Heart right ventricle (tissue), 16 donors: ENCODE results near the gene CBX6. TPM values are rescaled to one million over a fixed set of nuclear protein-coding genes. Genes with fewer than 3 reads are reported as not detected.

Source experiments
- ATAC-seq, 8 donors: fragments of 200-7000 bp; cut with Tn5 transposase; one replicate each; pipeline ENCODE4 v1.9.1; 2020; ENCODE audit warnings: mild to moderate bottlenecking in 8 of 8, moderate library complexity in 8 of 8, moderate number of reproducible peaks in 1 of 8
- DNase-seq, 2 donors: peaks; one replicate each; pipeline ENCODE4 v3.0.0-alpha.2; 2020
- H3K27ac ChIP-seq, 10 donors: fragments of 200-600 bp; sonication (generic) in 2 of 10; one replicate each; pipeline versions ENCODE4 v1.5.0 to v1.8.0; 2020 to 2022; ENCODE audit warnings: mild to moderate bottlenecking in 3 of 10
- H3K27me3 ChIP-seq, 7 donors: fragments of 200-600 bp; one replicate each; pipeline ENCODE4 v1.8.0; 2021 to 2022; ENCODE audit warnings: mild to moderate bottlenecking in 2 of 7
- H3K36me3 ChIP-seq, 9 donors: fragments of 200-600 bp; sonication (generic) in 1 of 9; one replicate each; pipeline versions ENCODE4 v1.5.0 to v1.8.0; 2020 to 2022; ENCODE audit warnings: mild to moderate bottlenecking in 2 of 9
- H3K4me1 ChIP-seq, 9 donors: fragments of 200-600 bp; sonication (generic) in 1 of 9; one replicate each; pipeline versions ENCODE4 v1.5.0 to v1.8.0; 2020 to 2022; ENCODE audit warnings: mild to moderate bottlenecking in 4 of 9
- H3K4me3 ChIP-seq, 10 donors: fragments of 200-600 bp; sonication (generic) in 2 of 10; one replicate each; pipeline versions ENCODE4 v1.5.0 to v1.8.0; 2020 to 2022; ENCODE audit warnings: mild to moderate bottlenecking in 7 of 10, moderate library complexity in 2 of 10
- H3K9me3 ChIP-seq, 11 donors: fragments of 200-600 bp in 10 of 11; sonication (generic) in 2 of 11; one replicate each; pipeline versions ENCODE4 v1.5.0 to v1.8.0; 2013 to 2022; ENCODE audit warnings: mild to moderate bottlenecking in 2 of 11, control low read depth in 1 of 11, moderate library complexity in 1 of 11
- WGBS, 2 donors: extraction: QIAGEN DNeasy Blood & Tissue Kit; methylation state at CpG; one replicate each; pipeline ENCODE4 v1.1.7; 2013; ENCODE audit warnings: inconsistent platforms in 1 of 2; 5-methylcytosine and 5-hydroxymethylcytosine counted together
- intact Hi-C, 10 donors: fragments of 100-400 bp; cut with DNase I; formaldehyde crosslinking; loops; one replicate each; pipeline versions ENCODE4 v1.11.1 to v1.14.2; 2022
- polyA plus RNA-seq, 2 donors: library from polyadenylated mRNA; stranded (reverse); fragments of 200-250 nt; gene quantifications; one replicate each; pipeline ENCODE4 v1.2.3, GENCODE V29; 2013
- total RNA-seq, 10 donors: library from RNA; stranded (reverse); fragmentation: NEBNext Ultra II Directional in 3 of 10; extraction: Animal tissue kit (Norgen Biotek cat#: 25700) in 3 of 10; gene quantifications; one replicate each; pipeline versions ENCODE4 v1.2.1 to v1.2.4, GENCODE V29; 2021 to 2023
- TF ChIP-seq, protein P1 (sequence below), 9 donors: fragments of 200-600 bp; sonication (generic) in 2 of 9; IDR thresholded peaks; one replicate each; pipeline versions ENCODE4 v1.5.0 to v1.8.0; 2021 to 2022; ENCODE audit warnings: antibody characterized with exemption in 9 of 9, mild to moderate bottlenecking in 5 of 9, moderate library complexity in 1 of 9
- donor health status: Arrhythmogenic right ventricular cardiomyopathy.
- donor health status: ischemic (EF 13 %, LVEDD 7.1; RV severe dilation, severe dysfunction).
- donor health status: healthy with polysubstance abuse.
- donor health status: DM: no; HTN: yes; CAD: no.
- donor health status: DM: no; HTN: no; CAD: no.
- donor health status: ischemic (EF 25% LVEDD 6.9; RV normal size, moderate dysfunction).
- donor health status: ischemic (EF 25% LVEDD 5.7; RV mildly dilated, moderate dysfunction).
- donor health status: healthy.
- donor health status: DM: yes; HTN: yes; CAD: no.
- donor health status: Ischemic cardiomyopathy.
- donor health status: ischemic (EF 35%, LVEDD 5.7; RV mildly dilated, moderate dysfunction).
- donor health status: nonischemic (EF 11% LVEDD 7.7; RV severe dilation, severe dysfunction).
- donor health status: DM: yes; HTN: yes; CAD: no.
- donor health status: PGD.
- donor health status: ischemic (EF 29% LVEDD 5.4; RV normal size, mild dysfunction).
- donor health status: nonischemic (EF 23%, LVEDD 6.1; RV moderate dilation, normal function).

CBX6 gene
- total and polyA plus RNA-seq, 12 donors = 17.4 to 49.1 (median 35.1) TPM

DNA sequence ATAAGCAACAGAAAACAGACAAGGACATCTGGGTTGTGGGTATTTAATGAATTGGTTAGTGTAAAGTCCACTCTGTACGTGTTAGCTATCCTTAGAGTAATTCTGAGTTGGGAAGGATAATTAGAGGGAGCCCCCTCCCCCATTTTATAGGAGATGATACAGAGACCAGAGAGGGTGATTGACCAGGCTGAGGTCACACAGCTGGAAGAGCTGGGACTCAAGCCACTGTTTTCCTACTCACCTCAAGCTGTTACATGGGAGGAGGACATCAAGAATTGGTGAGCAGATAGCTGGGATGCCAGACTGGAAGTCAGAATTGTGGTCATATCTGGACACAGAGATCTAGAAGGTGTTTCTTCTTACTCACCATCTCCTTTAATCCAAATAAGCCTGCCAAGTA, 19.5 kb downstream of the CBX6 start:
- DNase-seq (no peak), ATAC-seq (no peak)
- H3K36me3 ChIP-seq = no peaks in the 10 kb centered on the region
- TF ChIP-seq, protein P1, sequence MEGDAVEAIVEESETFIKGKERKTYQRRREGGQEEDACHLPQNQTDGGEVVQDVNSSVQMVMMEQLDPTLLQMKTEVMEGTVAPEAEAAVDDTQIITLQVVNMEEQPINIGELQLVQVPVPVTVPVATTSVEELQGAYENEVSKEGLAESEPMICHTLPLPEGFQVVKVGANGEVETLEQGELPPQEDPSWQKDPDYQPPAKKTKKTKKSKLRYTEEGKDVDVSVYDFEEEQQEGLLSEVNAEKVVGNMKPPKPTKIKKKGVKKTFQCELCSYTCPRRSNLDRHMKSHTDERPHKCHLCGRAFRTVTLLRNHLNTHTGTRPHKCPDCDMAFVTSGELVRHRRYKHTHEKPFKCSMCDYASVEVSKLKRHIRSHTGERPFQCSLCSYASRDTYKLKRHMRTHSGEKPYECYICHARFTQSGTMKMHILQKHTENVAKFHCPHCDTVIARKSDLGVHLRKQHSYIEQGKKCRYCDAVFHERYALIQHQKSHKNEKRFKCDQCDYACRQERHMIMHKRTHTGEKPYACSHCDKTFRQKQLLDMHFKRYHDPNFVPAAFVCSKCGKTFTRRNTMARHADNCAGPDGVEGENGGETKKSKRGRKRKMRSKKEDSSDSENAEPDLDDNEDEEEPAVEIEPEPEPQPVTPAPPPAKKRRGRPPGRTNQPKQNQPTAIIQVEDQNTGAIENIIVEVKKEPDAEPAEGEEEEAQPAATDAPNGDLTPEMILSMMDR (IDR thresholded peaks at IDR 0.05) = no peak
- no peaks in the 10 kb centered on the region for H3K9me3 ChIP-seq
- intact Hi-C loops = no loop called here
- WGBS, 2 donors = 87 to 93% methylated on average over 1 of the region's 1 CpG
- H3K4me1 ChIP-seq = no peaks in the 10 kb centered on the region
- H3K27me3 ChIP-seq = peaks cover 0 to 7% (median 4%) of the 10 kb centered on the region in 7 donors
- H3K4me3 ChIP-seq = no peak overlapping the region
- no peak overlapping the region for H3K27ac ChIP-seq

DNA sequence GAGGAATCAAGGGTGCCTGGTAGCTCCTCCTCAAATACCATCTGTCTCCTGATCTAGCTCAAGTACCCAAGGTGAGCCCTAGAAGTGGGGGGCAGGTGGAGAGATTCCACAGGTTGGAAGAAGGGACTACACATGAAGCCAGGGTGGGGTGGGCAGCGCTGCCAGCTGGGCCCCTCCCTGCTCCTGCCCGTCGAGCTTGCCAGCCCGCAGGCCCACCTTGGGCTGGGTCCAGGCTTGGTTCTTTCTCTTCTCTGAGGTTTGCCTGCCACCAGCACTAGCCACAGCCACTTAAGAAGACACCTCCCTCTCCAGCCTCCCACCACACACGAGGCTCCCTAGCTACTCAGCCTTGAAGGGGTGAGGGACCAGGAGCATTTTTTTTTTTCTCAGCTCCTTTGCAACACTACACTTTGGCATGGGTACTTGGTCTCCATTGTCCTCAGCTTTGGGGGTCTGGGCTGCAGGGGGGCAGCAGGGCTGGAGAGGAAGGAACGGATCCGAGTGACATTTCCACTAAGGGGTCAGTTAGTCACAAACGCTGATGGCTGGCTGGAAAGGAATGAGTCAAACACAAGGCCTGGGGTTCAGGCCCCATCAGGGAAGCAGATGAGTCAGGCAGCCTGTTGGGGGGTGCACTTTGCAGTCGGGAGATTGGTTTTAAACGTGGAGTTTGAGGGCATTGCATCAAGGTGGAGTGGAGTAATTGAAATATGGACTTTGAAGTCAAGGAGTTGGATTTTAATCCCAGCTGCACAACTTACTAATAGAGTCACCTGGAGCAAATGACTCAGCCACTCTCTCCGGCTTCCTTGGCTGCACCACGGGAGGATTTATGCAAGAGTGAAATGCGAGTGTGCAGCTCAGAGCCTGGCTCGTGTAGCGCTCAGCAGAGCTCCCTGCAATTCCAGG, 20.8 kb downstream of the CBX6 start:
- 61 to 66% methylated on average over 15 of the region's 15 CpGs for WGBS, 2 donors
- ATAC-seq (no peak), DNase-seq (no peak)
- TF ChIP-seq, protein P1 (IDR thresholded peaks at IDR 0.05) = no peak
- Histone ChIP-seq H3K9me3 (no peaks in the 10 kb centered on the region), H3K4me1 (no peaks in the 10 kb centered on the region), H3K36me3 (no peaks in the 10 kb centered on the region), H3K27ac (no peak overlapping the region), H3K4me3 (no peak overlapping the region), H3K27me3 (peaks cover 0 to 11% (median 5%) of the 10 kb centered on the region in 7 donors)
- intact Hi-C loops = no loop called here

DNA sequence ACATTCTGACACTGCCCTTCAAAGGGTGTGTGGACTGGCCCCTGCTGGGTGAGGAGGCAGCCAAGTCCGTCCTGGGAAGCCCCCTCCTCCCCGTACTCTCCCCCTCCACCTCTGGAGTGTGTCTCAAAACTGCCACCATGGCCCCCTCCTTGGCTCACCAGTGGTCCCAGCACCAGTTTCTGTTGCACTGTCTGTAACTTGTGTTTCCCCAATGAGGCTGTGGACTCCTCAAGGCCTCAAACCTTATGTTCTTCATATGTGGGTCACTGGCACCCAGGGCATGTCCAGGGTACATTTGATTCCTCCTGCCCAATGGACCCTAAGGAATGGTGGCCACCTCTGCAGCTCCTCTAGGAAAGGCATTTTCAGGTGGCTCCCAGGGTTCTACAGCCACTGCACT, 21.6 kb downstream of the CBX6 start:
- Histone ChIP-seq H3K9me3 (no peaks in the 10 kb centered on the region), H3K36me3 (no peaks in the 10 kb centered on the region), H3K4me1 (no peaks in the 10 kb centered on the region), H3K27me3 (peaks cover 0 to 19% (median 5%) of the 10 kb centered on the region in 7 donors), H3K4me3 (no peak overlapping the region), H3K27ac (no peak overlapping the region)
- intact Hi-C loops = no loop called here
- TF ChIP-seq, protein P1 (IDR thresholded peaks at IDR 0.05) = no peak
- ATAC-seq (no peak), DNase-seq (no peak)
- WGBS, 2 donors = 59 to 62% methylated on average over 2 of the region's 2 CpGs

GRCh38 chr22:38849811-38850210, 22.2 kb downstream of the CBX6 start:
- Histone ChIP-seq H3K27ac (no peak overlapping the region), H3K4me3 (no peak overlapping the region), H3K36me3 (no peaks in the 10 kb centered on the region), H3K4me1 (peaks cover 0 to under 1% (median 0%) of the 10 kb centered on the region in 9 donors), H3K9me3 (no peaks in the 10 kb centered on the region), H3K27me3 (peaks cover 0 to 25% (median 5%) of the 10 kb centered on the region in 7 donors)
- DNase-seq = no peak
- intact Hi-C loops = loop anchor here in 1 of 10 donors (10.0 kb wide), 1 partner anchor 75 kb away; no protein-coding TSS in a partner anchor
- TF ChIP-seq, protein P1 (IDR thresholded peaks at IDR 0.05) = no peak
- WGBS, 2 donors = 57 to 70% methylated on average over 6 of the region's 6 CpGs
- ATAC-seq = no peak
